ENCODE measurements around the gene ZFHX3.
"Not testable (repeated sequence)": the region's sequence is repeated elsewhere in the genome, so short reads cannot be mapped to it uniquely, and the experiment has no call there.

Gene ZFHX3

GRCh38 chr16:73047536-73048291, at the start of gene ZFHX3:
TSS of gene ZFHX3 (minus strand) at chr16:73048128. CDS start at chr16:72960145, 87,983 bp downstream.
- DNase-seq (ENCODE audit: low spot score): peak; percentile 70

- no peak for DNase-seq (ENCODE audit: low spot score)
These were observed 48.6 kb upstream of the ZFHX3 start for GRCh38 chr16:73096510-73096909.

DNA sequence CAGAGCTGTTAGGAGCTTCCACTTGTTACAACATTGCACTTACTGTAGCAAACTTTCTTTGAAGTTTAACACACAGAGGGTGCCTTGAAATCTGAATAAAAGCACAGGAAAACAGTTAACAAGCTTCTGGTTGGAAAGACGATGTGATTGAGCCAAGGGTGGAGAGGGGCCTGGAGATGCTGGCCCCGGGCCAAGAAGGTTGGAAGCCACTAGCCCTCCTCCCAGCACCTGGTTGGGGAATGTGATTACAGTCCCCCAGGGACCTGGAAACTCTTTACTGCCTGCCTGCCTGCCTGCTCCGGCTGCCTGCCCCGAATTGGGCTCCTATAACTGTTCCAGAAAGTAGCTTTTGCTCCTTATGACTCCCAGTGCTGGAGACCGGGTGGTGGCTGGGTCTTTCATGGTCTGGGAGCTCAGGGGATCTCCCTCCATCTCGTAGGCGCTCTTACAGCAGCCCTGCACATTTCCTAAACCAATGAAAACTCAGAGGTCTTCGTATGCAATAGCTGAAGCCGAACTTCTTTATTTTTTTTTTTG, 48.0 kb upstream of the ZFHX3 start:
- no peak for DNase-seq (ENCODE audit: low spot score)

GRCh38 chr16:73095142-73095820, 47.4 kb upstream of the ZFHX3 start:
- no peak for DNase-seq (ENCODE audit: low spot score)

- DNase-seq (ENCODE audit: low spot score): no peak
These were observed 46.4 kb upstream of the ZFHX3 start for GRCh38 chr16:73094371-73094770.

DNA sequence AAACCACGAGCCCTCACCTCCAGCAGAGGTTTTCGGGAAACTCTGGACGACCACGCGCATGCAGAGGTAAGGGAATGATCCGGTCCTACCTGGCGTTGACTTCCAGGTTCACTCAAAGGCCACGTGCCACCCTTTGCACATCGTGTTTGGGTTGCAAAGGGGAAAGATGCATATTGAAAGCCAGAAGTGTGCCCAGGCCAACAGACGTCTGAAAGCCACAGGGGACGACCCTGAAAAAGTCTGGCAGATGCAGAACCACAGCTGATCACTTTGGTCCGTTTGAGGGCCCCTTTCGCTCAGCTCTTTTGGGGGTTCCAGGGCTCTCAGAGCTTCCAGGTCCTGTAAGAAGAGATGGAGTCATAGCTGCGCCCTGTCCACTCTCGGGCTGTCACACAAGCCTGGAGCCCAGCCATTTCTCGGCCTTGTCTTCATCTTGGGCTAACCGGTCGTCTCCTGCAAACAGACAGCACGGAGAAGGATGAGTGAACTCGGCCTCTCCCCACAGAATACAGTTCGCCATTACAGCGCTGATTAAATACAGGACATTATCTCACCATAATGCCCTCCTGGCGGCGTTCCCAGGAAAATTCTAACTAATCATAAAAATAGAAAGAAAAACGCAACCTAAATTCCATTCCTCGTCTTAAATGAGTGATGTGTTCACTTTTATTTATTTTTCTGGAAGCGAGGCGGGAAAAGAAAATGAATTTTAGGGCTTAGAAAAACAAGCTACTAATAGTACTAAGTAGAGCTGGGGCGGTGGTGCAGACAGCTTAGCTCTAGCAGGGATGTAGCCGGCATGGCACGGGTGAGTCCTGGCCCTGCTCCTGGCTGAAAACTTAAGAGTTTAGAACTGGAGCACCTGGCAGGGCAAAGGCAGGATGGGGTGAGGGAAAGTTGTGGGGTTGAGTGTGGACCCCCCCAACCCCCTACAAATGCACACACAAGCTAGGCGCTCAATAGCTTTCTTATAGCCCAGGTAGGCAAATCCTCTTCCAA, 45.5 kb upstream of the ZFHX3 start:
- DNase-seq (ENCODE audit: low spot score): no peak

GRCh38 chr16:73092236-73092781, 44.4 kb upstream of the ZFHX3 start:
- no peak for DNase-seq (ENCODE audit: low spot score)

GRCh38 chr16:73091174-73091573, 43.2 kb upstream of the ZFHX3 start:
- DNase-seq (ENCODE audit: low spot score): no peak

- DNase-seq (ENCODE audit: low spot score): no peak
These were observed 41.5 kb upstream of the ZFHX3 start for GRCh38 chr16:73089420-73089819.

GRCh38 chr16:73086108-73086507, 38.2 kb upstream of the ZFHX3 start:
- DNase-seq (ENCODE audit: low spot score): no peak

DNA sequence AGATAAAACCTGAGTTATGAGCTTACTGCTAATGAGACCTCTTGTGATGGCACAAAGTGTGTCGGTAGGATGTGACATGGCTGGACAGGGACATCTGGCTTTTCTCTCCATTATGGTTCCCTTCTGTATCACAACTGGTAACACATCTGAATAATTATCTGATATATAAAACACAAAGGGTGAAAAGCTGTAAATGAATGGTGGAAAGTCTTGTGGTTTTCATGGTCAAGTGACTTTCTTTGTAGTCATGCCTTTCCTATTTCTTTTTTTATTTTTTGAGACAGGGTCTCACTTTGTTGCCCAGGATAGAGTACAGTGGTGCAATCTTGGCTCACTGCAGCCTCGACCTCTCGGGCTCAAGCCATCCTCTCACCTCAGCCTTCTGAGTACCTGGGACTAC, 35.3 kb upstream of the ZFHX3 start:
- no peak for DNase-seq (ENCODE audit: low spot score)

- peak; percentile 33 for DNase-seq (ENCODE audit: low spot score)
These were observed 34.7 kb upstream of the ZFHX3 start for GRCh38 chr16:73082634-73083051.

DNA sequence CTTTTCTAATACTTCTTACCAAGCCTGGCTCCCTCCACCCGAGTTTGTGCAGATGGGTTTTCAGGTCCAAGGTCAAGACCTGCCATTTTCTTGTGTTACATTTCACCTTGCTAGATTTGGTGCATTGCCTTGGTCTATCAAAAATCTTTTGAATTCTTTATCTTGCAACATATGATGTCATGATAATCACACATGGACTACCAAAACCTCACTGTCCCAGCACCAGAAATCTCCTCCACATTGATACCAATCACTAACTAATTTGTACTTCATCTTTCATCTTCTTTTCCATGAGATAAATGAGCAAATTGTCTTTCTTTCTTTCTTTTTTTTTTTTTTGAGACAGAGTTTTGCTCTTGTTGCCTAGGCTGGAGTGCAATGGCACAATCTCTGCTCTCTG, 33.0 kb upstream of the ZFHX3 start:
- DNase-seq (ENCODE audit: low spot score): no peak

GRCh38 chr16:73076324-73076810, 28.4 kb upstream of the ZFHX3 start:
- no peak for DNase-seq (ENCODE audit: low spot score)

DNA sequence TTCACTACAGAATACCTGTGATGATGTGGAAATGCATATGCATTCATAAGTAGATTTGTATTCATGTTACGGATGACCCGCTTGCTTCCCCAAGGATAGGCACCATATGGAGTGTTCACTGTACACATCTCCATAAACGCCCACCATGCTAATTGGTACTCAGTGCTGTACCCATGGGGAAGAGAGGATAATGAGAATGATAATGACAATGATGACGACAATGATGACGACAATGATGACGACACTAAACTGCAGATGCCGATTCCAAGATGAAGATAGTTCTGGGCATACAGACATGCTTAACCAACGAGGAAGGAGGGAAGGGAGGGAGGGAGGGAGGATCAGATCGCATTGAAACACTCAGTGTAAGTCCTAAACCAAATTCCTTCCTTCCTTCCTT, 26.5 kb upstream of the ZFHX3 start:
- DNase-seq (ENCODE audit: low spot score): no peak

DNA sequence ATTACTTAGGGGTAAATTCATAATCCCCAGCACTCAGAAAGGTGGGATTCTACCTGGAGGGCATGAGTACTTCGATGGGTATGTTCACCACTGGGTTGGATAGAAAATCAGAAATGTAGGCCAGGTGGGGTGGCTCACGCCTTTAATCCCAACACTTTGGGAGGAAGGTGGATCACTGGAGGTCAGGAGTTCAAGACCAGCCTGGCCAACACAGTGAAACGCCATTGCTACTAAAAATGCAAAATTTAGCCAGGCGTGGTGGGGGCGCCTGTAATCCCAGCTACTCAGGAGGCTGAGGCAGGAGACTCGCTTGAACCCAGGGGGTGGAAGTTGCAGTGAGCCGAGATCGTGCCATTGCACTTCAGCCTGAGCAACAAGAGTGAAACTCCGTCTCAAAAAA, 24.1 kb upstream of the ZFHX3 start:
- not testable (repeated sequence) for DNase-seq (ENCODE audit: low spot score)

DNA sequence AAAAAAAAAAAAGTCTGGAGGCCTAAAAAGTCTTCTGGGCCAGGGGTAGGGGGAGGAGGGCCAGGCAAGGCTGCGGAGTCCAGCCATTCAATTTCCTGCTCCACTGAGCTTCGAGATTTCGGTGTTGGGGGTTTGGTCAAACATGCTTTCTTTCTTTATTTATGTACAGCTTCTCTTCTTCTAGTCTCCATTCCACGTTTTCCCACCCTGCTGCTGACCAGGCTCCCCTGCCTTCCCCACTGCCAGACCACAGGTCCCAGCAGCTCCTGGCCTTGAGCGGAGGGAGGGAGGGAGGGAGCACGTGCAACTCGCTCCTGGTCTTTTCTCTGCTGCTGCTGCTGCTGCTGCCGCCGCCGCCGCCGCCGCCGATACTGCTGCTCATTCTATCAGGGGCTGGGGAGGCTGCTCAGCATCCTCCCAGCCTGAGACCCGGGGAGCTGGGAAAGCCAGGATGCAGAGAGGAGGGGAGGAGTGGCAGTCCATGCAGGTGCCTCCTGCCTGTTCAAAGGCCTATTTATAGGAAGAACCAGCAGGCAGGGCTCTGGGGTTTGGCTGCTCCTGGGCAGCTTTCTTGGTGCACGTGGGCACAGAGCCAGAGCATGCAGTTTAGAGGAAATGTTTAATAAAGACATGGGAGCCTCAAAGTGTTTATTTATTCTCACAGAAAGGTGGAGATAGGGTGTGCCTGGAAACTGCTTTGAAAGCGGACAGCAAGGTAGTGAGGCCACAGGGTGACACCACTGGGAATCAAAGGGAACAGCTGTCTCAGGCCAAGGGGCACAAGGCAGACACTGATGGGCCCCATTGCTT, 23.4 kb upstream of the ZFHX3 start:
- no peak for DNase-seq (ENCODE audit: low spot score)

DNA sequence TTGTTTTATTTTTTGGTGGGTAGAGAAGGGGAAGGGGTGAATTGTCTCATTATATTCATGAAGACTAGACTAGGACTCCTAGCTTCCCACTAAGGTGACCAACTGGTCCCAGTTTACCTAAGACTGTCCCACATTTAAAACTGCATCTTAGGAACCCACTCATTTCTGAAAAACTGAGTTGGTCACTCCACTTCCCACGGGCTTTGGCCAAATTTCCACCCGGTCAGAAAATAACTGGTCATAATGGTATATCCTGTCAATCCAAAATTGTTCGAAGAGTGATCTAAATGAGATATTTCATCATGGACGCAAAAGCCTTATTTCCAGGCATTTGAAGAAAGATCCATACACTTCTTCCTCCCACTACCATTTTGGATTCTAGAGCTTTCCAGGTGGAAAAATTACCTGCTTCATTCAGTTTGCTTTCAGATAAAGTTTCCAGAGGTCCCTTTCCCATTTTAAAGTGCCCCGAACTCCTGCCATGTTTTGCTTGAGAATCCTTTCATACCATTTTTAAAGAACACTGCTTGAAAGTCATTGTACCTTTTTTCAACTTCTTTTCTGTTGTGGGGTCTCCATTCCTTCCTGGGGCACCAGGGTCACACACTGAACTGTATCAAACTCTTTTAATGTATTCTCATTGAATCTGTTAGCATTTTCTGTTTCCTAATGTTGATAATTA, 21.8 kb upstream of the ZFHX3 start:
- DNase-seq (ENCODE audit: low spot score): no peak

GRCh38 chr16:73068541-73069401, 20.8 kb upstream of the ZFHX3 start:
- DNase-seq (ENCODE audit: low spot score): peak; percentile 77
